Parathyroid adenoma (tissue), 2 donors: Measurements from ENCODE around the gene CPN1.
"Not testable (repeated sequence)": the region's sequence is repeated elsewhere in the genome, so short reads cannot be mapped to it uniquely, and the experiment has no call there.

ENCODE experiments used
- H2AFZ ChIP-seq: fragments of 300-600 bp; sonication (generic); one replicate; pipeline ENCODE4 v1.7.0; 2017; ENCODE audit warnings: antibody characterized with exemption, mild to moderate bottlenecking
- H3K27ac ChIP-seq: fragments of 300-600 bp; sonication (generic); one replicate; pipeline ENCODE4 v1.7.0; 2017
- H3K27me3 ChIP-seq: fragments of 300-600 bp; sonication (generic); one replicate; pipeline ENCODE4 v1.7.0; 2017; ENCODE audit warnings: low read length; ENCODE audit not compliant: control insufficient read depth, insufficient read depth
- H3K36me3 ChIP-seq: fragments of 300-600 bp; sonication (generic); one replicate; pipeline ENCODE4 v1.7.0; 2017; ENCODE audit warnings: low read length; ENCODE audit not compliant: control insufficient read depth, insufficient read depth
- H3K4me1 ChIP-seq: fragments of 300-600 bp; sonication (generic); one replicate; pipeline ENCODE4 v1.7.0; 2017; ENCODE audit warnings: control low read depth
- H3K4me2 ChIP-seq: fragments of 300-600 bp; sonication (generic); one replicate; pipeline ENCODE4 v1.7.0; 2017; ENCODE audit warnings: low read length
- H3K4me3 ChIP-seq: fragments of 300-600 bp; sonication (generic); one replicate; pipeline ENCODE4 v1.7.0; 2017; ENCODE audit warnings: low read depth, low read length
- H3K79me2 ChIP-seq: fragments of 300-600 bp; sonication (generic); one replicate; pipeline ENCODE4 v1.7.0; 2017; ENCODE audit warnings: control low read depth
- H3K9ac ChIP-seq: fragments of 300-600 bp; sonication (generic); one replicate; pipeline ENCODE4 v1.7.0; 2017; ENCODE audit warnings: mild to moderate bottlenecking
- H3K9me3 ChIP-seq: fragments of 300-600 bp; sonication (generic); one replicate; pipeline ENCODE4 v1.7.0; 2017; ENCODE audit warnings: low read length; ENCODE audit not compliant: control insufficient read depth
- TF ChIP-seq, protein P1 (sequence below): fragments of 300-600 bp; sonication (generic); IDR thresholded peaks from one replicate; pipeline ENCODE4 v1.7.0; 2017; ENCODE audit warnings: antibody characterized with exemption, mild to moderate bottlenecking
- donor health status: primary hyperparathyroidism.

CPN1 gene

DNA sequence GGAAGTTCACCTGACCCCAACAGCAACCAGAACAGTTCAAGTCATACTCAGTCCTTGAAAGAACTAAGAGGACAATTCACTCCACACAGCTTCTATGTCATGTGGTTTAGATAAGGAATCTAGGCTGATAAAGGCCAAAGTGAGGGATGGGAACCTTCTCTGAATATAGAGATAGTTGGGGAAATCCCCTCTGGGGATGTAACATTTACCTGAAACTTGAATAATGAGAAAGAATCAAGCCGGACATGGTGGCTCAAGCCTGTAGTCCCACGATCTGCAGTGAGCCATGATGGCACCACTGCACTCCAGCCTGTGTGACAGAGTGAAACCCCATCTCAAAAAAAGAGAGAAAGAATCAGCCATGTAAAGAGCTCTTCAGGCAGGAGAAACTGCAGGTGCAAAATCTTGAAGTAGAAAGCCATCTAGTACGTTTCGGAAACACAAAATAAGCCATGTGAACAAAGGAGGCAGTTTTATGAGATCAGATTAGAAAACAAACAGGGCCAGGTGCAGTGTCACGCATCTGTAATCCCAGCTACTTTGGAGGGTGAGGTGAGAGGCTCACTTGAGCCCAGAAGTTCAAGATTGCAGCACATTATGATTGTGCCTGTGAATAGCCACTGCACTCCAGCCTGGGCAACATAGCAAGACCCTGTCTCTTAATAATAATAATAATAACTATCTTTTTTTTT is 67.5 kb downstream of the CPN1 start:
- Histone ChIP-seq H3K27me3 (no peaks in the 10 kb centered on the region), H3K36me3 (no peaks in the 10 kb centered on the region), H3K9me3 (no peaks in the 10 kb centered on the region), H3K4me2 (no peak overlapping the region), H3K79me2 (no peaks in the 10 kb centered on the region), H3K9ac (no peak overlapping the region), H2AFZ (peak overlapping the region; percentile 82), H3K27ac (peak overlapping the region; percentile 69), H3K4me1 (peaks cover 5% of the 10 kb centered on the region), H3K4me3 (no peak overlapping the region)
- TF ChIP-seq, protein P1, sequence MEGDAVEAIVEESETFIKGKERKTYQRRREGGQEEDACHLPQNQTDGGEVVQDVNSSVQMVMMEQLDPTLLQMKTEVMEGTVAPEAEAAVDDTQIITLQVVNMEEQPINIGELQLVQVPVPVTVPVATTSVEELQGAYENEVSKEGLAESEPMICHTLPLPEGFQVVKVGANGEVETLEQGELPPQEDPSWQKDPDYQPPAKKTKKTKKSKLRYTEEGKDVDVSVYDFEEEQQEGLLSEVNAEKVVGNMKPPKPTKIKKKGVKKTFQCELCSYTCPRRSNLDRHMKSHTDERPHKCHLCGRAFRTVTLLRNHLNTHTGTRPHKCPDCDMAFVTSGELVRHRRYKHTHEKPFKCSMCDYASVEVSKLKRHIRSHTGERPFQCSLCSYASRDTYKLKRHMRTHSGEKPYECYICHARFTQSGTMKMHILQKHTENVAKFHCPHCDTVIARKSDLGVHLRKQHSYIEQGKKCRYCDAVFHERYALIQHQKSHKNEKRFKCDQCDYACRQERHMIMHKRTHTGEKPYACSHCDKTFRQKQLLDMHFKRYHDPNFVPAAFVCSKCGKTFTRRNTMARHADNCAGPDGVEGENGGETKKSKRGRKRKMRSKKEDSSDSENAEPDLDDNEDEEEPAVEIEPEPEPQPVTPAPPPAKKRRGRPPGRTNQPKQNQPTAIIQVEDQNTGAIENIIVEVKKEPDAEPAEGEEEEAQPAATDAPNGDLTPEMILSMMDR = no peak

DNA sequence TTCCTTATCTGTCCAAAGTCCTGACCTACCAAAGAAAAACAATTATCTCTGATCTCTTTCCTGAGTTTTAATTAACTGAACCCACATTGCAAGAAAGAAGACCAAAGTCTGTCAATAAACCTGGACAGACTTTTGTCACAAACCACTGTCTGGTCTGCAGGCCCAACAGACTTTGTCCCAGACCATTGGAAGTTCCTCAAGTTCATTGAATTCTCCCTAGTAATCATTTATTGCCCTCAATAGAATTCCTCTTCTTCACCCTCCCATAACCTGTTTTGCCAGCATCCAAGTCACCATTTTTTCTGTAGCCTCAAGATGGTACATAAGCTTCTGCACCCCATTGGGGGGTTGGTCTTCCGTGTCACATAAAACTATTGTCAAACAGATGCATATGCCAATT is 68.0 kb downstream of the CPN1 start:
- TF ChIP-seq, protein P1 = no peak
- Histone ChIP-seq H3K9me3 (no peaks in the 10 kb centered on the region), H3K4me2 (no peak overlapping the region), H2AFZ (peak overlapping the region; percentile 82), H3K9ac (no peak overlapping the region), H3K4me3 (no peak overlapping the region), H3K36me3 (no peaks in the 10 kb centered on the region), H3K27me3 (no peaks in the 10 kb centered on the region), H3K27ac (peak overlapping the region; percentile 69), H3K79me2 (no peaks in the 10 kb centered on the region), H3K4me1 (peaks cover 5% of the 10 kb centered on the region)

DNA sequence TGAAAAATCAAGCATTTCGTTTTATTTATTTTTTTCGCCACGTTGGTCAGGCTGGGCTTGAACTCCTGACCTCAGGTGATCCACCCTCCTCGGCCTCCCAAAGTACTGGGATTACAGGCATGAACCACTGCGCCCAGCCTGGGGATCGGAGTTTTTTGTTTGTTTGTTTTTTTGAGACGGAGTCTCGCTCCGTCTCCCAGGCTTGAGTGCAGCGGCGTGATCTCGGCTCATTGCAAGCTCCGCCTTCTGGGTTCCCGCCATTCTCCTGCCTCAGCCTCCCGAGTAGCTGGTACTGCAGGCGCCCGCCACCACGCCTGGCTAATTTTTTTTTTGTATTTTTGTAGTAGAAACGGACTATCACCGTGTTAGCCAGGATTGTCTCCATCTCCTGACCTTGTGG is 69.8 kb downstream of the CPN1 start:
- not testable (repeated sequence) for H3K4me3 ChIP-seq, H3K9ac ChIP-seq, H3K4me2 ChIP-seq, H3K4me1 ChIP-seq, H3K27me3 ChIP-seq, H2AFZ ChIP-seq, H3K9me3 ChIP-seq, H3K36me3 ChIP-seq, H3K27ac ChIP-seq
- H3K79me2 ChIP-seq = peaks cover 11% of the 10 kb centered on the region

DNA sequence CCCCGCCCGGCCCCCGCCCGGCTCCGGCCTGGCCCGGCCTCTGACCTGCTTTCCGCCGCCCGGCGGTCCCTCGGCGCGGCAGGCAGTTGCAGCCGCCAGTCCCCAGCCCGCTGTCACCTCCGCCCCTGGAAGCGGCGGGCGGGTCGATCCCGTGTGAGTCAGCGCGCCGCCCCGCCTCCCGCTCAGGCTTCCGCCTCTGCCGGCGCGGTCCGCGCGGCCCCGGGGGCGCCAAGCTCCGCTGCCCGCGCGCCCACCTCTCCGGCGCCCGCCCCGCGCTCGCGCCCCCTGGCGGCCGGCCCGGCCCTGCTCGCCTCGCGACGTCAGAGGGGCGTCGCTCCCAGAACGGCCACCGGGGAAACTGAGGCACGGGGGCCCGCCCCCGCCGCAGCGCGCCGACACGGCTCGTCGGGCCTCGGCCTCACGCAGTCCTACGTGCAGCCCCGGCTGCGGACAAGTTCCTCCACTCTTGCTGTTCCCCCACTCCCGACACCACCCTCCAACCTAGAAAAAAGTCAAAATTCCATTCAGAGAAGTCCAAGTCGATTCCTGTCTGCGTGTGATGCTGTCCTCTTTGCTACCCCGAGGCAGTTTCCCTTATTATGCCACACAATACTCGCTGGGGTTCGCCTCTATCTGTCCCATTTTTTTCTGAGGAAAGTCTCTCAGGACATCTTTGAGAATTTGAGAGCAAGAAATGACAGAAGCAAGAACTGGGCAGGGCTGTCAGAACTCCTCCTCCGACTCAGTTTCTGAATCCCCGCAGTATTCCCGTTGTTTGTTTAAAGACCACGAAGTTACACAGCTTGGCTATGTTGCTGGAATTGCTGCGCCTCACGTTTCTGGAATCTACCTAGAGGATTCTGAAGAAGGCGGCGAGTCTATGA is 71.6 kb downstream of the CPN1 start, which contains the start of gene DNMBP:
Gene DNMBP (minus strand): TSS at position 155 of the 884 bp plus-strand sequence. CDS start 37,823 bp downstream, outside the sequence.
- Histone ChIP-seq H3K27ac (peak within 1 kb of the TSS; percentile 95), H3K9ac (peak within 1 kb of the TSS; percentile 88), H3K4me1 (peaks cover 16% of the 10 kb centered on the region), H3K36me3 (no peaks in the 10 kb centered on the region), H3K4me3 (peak within 1 kb of the TSS; percentile 80), H3K27me3 (no peaks in the 10 kb centered on the region), H3K79me2 (peaks cover 19% of the 10 kb centered on the region), H2AFZ (peak within 1 kb of the TSS; percentile 87), H3K9me3 (no peaks in the 10 kb centered on the region), H3K4me2 (peak within 1 kb of the TSS; percentile 94)
- TF ChIP-seq, protein P1 = peak; percentile 52

DNA sequence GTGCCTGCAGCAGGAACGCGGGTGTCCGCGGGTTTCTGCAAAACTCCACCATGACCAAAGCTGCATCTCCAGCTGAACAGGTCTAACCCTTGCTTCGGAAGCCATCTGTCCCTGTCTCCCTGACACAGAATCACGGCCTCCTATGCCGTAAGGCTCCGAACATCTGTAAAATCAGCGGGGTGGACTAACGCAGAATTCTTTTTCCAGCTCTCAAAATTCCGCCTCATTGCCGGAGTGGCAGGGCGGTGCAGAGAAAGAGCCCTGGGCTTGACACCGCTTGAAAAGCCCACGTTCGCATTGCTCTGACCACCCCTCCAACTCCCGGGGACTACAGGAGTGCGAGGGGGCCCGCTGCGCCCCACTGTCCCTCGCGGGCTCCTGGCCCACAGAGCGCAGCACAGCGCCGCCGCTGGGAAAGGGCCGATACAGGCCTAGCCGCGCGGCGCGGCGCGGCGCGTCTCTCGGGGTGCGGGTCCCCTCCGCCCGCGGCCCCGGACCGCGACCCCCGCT is 72.3 kb downstream of the CPN1 start:
- TF ChIP-seq, protein P1 = peak; percentile 29
- H3K4me3 ChIP-seq = peak overlapping the region; percentile 80
- H3K79me2 ChIP-seq = peaks cover 24% of the 10 kb centered on the region
- H3K4me2 ChIP-seq = peak overlapping the region; percentile 94
- H3K27me3 ChIP-seq = no peaks in the 10 kb centered on the region
- H3K9ac ChIP-seq = peak overlapping the region; percentile 88
- H3K36me3 ChIP-seq = no peaks in the 10 kb centered on the region
- H2AFZ ChIP-seq = peak overlapping the region; percentile 26
- H3K9me3 ChIP-seq = no peaks in the 10 kb centered on the region
- H3K27ac ChIP-seq = peak overlapping the region; percentile 95
- peaks cover 22% of the 10 kb centered on the region for H3K4me1 ChIP-seq
